Measurements from ENCODE around the gene SMAD9. TPM values are rescaled to one million over a fixed set of nuclear protein-coding genes. Genes with fewer than 3 reads are reported as not detected.

The SMAD9 gene
- total RNA-seq, 2 experiments from 2014 or later = not detected

GRCh38 chr13:36905944-36906343, 14.1 kb downstream of the SMAD9 start:
- H3K4me3 Mint-ChIP-seq = no peak overlapping the region
- no peaks in the 10 kb centered on the region for H3K9me3 Mint-ChIP-seq

GRCh38 chr13:36903925-36904595, 16.0 kb downstream of the SMAD9 start:
- Histone ChIP-seq H3K36me3 (ENCODE audit: insufficient read depth, low read length) (no peaks in the 10 kb centered on the region), H3K9me3 (ENCODE audit: control insufficient read depth in 1 of 2, insufficient read depth in 1 of 2, low read length in 2 of 2) (no peaks in the 10 kb centered on the region), H3K4me1 (ENCODE audit: insufficient read depth, low read length) (no peaks in the 10 kb centered on the region), H3K27ac (ENCODE audit: low read depth in 1 of 2, low read length in 2 of 2) (no peak overlapping the region), H3K27me3 (ENCODE audit: control insufficient read depth in 1 of 2, insufficient read depth in 2 of 2, low read length in 2 of 2) (peaks cover 5 to 12% of the 10 kb centered on the region in 2 experiments), H3K4me3 (ENCODE audit: low read length) (no peak overlapping the region)
- TF ChIP-seq CTCF (IDR thresholded peaks at IDR 0.05) = no peak
- ATAC-seq (ENCODE audit: poor library complexity) (no peak), DNase-seq (no peak)
- H3K4me1 Mint-ChIP-seq (ENCODE audit: low read depth) = no peaks in the 10 kb centered on the region
- H3K9me3 Mint-ChIP-seq = no peaks in the 10 kb centered on the region
- CTCF ChIA-PET = no interaction called here
- H3K4me3 Mint-ChIP-seq = no peak overlapping the region
- intact Hi-C loops (cut with DNase I, micrococcal nuclease) = no loop called here
- no peaks in the 10 kb centered on the region for H3K36me3 Mint-ChIP-seq (ENCODE audit: low read depth)
- POLR2A ChIA-PET = no interaction called here
- H3K27me3 Mint-ChIP-seq = peaks cover 33% of the 10 kb centered on the region
- H3K27ac Mint-ChIP-seq = no peak overlapping the region

More at GRCh38 chr13:36905944-36906343, 14.1 kb downstream of the SMAD9 start:
- no peak overlapping the region for H3K4me3 ChIP-seq (ENCODE audit: low read length)
- Mint-ChIP-seq H3K27ac (no peak overlapping the region), H3K4me1 (ENCODE audit: low read depth) (no peaks in the 10 kb centered on the region), H3K36me3 (ENCODE audit: low read depth) (no peaks in the 10 kb centered on the region), H3K27me3 (peaks cover 28% of the 10 kb centered on the region)
- intact Hi-C loops (cut with DNase I, micrococcal nuclease) = no loop called here
- CTCF ChIA-PET = no interaction called here
- H3K27me3 ChIP-seq (ENCODE audit: control insufficient read depth in 1 of 2, insufficient read depth in 2 of 2, low read length in 2 of 2) = peaks cover 5 to 12% of the 10 kb centered on the region in 2 experiments
- no peak for DNase-seq
- ATAC-seq (ENCODE audit: poor library complexity) = no peak
- H3K4me1 ChIP-seq (ENCODE audit: insufficient read depth, low read length) = no peaks in the 10 kb centered on the region
- no peak for TF ChIP-seq CTCF (IDR thresholded peaks at IDR 0.05)
- POLR2A ChIA-PET = no interaction called here
- no peak overlapping the region for H3K27ac ChIP-seq (ENCODE audit: low read depth in 1 of 2, low read length in 2 of 2)
- no peaks in the 10 kb centered on the region for H3K36me3 ChIP-seq (ENCODE audit: insufficient read depth, low read length)
- H3K9me3 ChIP-seq (ENCODE audit: control insufficient read depth in 1 of 2, insufficient read depth in 1 of 2, low read length in 2 of 2) = no peaks in the 10 kb centered on the region

GRCh38 chr13:36897054-36897616, 22.9 kb downstream of the SMAD9 start:
- intact Hi-C loops (cut with DNase I, micrococcal nuclease) = no loop called here
- Histone ChIP-seq H3K27ac (ENCODE audit: low read depth in 1 of 2, low read length in 2 of 2) (no peak overlapping the region), H3K4me1 (ENCODE audit: insufficient read depth, low read length) (no peaks in the 10 kb centered on the region), H3K27me3 (ENCODE audit: control insufficient read depth in 1 of 2, insufficient read depth in 2 of 2, low read length in 2 of 2) (peaks cover 0 to 8% of the 10 kb centered on the region in 2 experiments), H3K9me3 (ENCODE audit: control insufficient read depth in 1 of 2, insufficient read depth in 1 of 2, low read length in 2 of 2) (no peaks in the 10 kb centered on the region), H3K4me3 (ENCODE audit: low read length) (no peak overlapping the region), H3K36me3 (ENCODE audit: insufficient read depth, low read length) (no peaks in the 10 kb centered on the region)
- ChIA-PET CTCF (no interaction called here), POLR2A (no interaction called here)
- peaks cover 34% of the 10 kb centered on the region for H3K27me3 Mint-ChIP-seq
- H3K9me3 Mint-ChIP-seq = no peaks in the 10 kb centered on the region
- H3K27ac Mint-ChIP-seq = no peak overlapping the region
- DNase-seq = no peak
- no peak for ATAC-seq (ENCODE audit: poor library complexity)
- TF ChIP-seq CTCF (IDR thresholded peaks at IDR 0.05) = no peak
- no peaks in the 10 kb centered on the region for H3K36me3 Mint-ChIP-seq (ENCODE audit: low read depth)
- no peak overlapping the region for H3K4me3 Mint-ChIP-seq
- no peaks in the 10 kb centered on the region for H3K4me1 Mint-ChIP-seq (ENCODE audit: low read depth)
